GM19023 (cell line): ENCODE results near the gene TRMT61B.

Experiments used
- ATAC-seq: cut with Tn5 transposase; IDR thresholded peaks from one replicate; pipeline ENCODE4 v1.9.1; 2021; ENCODE audit warnings: mild to moderate bottlenecking, moderate library complexity; ENCODE audit not compliant: unreplicated experiment

The TRMT61B gene

GRCh38 chr2:28870146-28870891 is at the start of gene TRMT61B:
TRMT61B (minus strand) TSS chr2:28870309; CDS start chr2:28870277, 32 bp downstream.
- ATAC-seq = peak; percentile 98

GRCh38 chr2:28915939-28916338 is 45.8 kb upstream of the TRMT61B start:
- ATAC-seq = no peak

- no peak for ATAC-seq
Measured at GRCh38 chr2:28909655-28910353, 39.7 kb upstream of the TRMT61B start.

DNA sequence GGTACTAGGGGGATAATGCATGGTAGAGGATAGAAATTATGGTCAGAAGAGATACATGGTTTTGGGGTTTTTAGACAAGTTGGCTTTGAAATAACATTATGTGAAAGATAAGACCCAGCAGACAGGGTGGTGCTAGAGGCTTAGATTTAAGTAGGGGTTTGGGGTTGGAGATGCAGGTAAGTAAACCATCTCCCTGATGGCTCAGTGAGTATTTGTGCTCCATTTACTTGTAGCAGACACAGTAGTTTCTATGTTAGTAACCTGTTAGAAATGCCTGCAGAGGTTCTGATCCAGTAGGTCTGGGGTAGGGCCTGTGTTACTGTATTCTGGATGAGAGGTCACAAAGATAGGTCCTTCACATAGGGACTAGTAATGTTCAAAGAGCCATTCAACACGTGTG is 38.1 kb upstream of the TRMT61B start:
- no peak for ATAC-seq

GRCh38 chr2:28906821-28907220 is 36.7 kb upstream of the TRMT61B start:
- no peak for ATAC-seq

DNA sequence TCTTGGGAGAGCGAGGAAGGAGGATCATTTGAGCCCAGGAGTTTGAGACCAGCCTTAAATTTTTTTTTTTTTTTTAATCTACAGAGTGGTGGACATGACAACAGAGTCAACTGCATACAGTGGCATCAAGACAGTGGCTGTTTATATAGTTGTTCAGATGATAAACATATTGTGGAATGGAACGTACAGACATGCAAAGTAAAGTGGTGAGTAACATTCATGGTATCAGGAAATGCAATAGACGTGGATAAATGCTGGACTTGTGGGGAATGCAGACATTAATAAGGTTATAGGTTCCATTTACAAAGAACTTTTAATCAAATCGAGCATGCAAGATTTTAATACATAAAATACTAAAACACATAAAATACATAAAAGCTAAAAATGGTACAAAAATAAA is 36.3 kb upstream of the TRMT61B start:
- ATAC-seq = no peak

DNA sequence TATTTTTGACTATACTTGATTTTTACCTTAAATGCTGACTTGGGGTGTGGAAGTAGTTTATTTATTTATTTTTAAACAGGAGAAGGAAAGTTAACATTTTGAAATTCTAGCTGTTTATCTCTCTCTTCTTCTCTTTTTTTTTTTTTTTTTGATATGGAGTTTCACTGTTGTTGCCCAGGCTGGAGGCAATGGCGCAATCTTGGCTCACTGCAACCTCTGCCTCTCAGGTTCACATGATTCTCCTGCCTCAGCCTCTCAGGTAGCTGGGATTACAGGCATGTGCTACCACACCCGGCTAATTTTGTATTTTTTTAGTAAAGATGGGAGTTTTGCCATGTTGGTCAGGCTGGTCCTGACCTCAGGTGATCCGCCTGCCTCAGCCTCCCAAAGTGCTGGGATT is 35.4 kb upstream of the TRMT61B start:
- no peak for ATAC-seq

GRCh38 chr2:28904802-28905457 is 34.8 kb upstream of the TRMT61B start:
- no peak for ATAC-seq

DNA sequence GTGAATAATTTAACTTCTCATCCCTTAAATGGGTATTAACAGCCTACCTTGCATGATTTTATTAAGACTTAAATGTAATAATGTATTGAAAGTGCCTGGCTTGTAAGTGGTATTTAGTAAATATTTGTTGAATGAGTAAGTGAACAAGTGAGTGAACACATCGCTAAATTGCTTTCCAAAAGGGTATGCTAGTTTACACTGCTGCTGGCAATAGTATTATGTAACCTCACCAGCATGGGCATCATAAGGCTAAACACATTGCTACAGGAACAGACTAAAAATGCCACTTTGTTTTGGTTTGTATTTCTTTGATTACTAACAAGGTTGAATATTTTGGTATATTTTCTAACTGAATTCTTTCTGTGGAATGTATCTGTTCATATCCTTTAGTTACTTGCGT is 34.2 kb upstream of the TRMT61B start:
- no peak for ATAC-seq

DNA sequence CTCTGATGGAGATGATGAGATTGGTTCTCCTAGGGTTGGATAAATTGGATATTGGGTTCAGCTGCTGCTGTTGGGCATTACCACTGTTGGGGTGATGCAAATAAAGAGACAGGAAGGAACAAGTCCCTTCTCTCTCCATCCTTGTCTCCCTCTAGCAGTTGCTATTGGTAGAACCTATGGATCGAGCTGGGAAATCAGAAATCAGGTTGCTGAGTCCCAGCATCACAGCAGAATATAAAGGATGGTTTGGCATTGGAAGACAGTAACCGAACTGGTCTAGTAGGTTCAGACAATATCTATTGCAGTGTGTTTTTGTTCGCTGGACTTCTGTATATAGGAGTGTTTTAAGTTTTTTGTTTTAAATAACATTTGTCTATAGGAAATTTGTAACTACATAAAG is 32.5 kb upstream of the TRMT61B start:
- no peak for ATAC-seq

GRCh38 chr2:28901841-28902240 is 31.7 kb upstream of the TRMT61B start:
- ATAC-seq = no peak

DNA sequence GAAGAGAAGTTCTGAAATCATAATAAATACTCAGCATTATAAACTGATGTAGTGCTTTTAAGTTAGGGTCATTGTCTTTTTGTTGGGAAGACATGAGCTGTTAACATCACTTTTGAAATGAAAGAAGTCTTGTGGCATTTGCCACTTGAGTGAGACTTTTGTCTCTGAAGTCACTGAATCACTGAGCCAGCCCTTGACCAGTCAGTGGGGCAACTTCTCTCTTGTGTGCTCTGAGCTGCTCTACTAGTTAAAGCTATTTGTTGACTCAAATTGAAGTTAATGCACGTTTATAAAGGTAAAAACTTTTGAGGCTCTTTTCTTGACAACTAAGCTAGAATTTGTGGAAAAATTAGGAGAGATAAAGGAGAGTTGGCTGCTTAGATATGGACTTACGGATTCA is 31.1 kb upstream of the TRMT61B start:
- no peak for ATAC-seq

GRCh38 chr2:28898048-28898447 is 27.9 kb upstream of the TRMT61B start:
- no peak for ATAC-seq

DNA sequence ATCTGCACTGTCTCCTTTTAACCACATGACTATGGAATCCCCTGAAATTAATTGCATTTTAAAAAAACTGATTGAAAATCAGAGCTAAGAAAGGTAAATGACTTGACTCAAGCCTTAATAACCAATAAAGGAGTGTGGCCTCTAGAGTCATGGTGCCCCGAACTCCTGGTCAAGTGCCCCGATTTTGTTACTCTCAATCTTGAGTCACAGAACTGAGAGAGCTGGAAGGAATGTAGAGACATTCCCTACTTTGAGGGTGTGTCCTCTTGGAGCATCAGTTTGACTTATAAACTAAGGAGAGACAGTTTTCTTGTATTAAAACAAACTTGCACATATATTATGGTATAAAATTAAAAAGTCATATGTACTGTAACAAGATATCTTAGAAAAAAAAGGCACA is 26.8 kb upstream of the TRMT61B start:
- no peak for ATAC-seq

- ATAC-seq = peak; percentile 29
Measured at GRCh38 chr2:28895189-28895893, 25.2 kb upstream of the TRMT61B start.

DNA sequence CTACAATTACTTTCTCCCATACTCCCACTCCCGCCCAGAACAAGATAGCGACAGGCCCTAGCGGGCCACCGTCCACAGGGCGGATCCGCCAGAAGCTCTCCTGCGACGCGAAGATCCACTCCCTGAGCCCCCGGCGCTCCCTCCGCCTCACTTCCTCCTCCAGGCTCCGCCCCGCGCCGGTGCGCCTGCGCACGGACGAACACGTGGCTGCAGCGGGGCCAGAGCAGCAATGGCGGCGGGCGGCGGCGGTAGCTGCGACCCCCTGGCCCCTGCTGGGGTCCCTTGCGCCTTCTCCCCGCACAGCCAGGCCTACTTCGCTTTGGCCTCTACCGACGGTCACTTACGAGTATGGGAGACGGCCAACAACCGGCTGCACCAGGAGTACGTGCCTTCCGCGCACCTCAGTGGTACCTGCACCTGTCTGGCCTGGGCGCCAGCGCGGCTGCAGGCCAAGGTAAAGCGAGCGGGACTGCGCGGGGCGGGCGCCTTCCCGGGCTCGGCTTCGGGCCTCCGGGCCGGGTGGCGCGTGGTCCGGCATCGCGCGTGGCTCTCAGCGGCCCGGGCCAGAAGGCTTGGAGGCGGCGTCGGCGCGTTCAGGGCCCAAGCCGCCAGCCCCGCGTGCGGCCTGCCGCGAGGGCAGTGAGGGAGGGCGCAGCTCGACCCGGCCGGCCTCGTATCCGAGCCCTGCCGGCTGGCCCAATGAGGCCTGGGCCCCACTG is 24.5 kb upstream of the TRMT61B start, which contains the start of gene WDR43:
TSS of gene WDR43 (plus strand) at position 198 of the 719 bp plus-strand sequence. CDS start at position 230, 32 bp downstream.
- ATAC-seq = peak; percentile 88

DNA sequence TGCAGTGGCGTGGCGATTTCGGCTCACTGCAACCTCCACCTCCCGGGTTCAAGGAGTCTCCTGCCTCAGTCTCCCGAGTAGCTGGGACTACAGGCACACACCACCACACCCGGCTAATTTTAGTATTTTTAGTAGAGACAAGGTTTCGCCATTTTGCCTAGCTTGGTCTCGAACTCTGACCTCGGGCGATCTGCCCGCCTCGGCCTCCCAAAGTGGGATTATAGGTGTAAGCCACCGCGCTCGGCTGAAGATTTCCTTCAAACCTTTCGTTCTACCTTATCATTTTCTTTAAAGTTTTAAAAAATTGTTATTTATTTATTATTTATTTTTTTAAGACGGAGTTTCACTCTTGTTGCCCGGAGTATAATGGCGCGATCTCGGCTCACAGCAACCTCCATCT is 23.4 kb upstream of the TRMT61B start:
- no peak for ATAC-seq

DNA sequence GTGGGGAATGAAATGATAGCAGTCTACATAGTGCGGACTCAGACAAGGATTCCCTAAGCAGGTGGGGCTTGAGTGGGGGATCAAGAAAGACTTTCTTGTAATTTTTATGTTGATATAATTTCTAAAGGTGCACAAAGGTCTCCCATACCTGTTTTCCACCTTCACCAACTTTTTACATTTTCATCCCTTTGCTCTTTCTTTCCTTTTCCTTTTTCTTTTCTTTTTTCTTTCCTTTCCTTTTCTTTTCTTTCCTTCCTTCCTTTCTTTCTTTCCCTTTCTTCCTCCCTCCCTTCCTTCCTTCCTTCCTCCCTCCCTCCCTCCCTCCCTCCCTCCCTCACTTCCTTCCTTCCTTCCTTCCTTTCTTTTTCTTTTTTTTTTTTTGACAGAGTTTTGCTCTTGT is 10.1 kb upstream of the TRMT61B start:
- ATAC-seq = no peak

- no peak for ATAC-seq
Measured at GRCh38 chr2:28871620-28872019, 1.5 kb upstream of the TRMT61B start.

GRCh38 chr2:28869494-28870145 is 489 bp downstream of the TRMT61B start:
- peak; percentile 22 for ATAC-seq
